NOMO-1 (cell line): ENCODE measurements around the gene TULP4.
"Not testable (repeated sequence)": the region's sequence is repeated elsewhere in the genome, so short reads cannot be mapped to it uniquely, and the experiment has no call there.

Experiments used
- DNase-seq, 2 experiments: peaks; one replicate each; lab custom pipeline; 2025; ENCODE audit not compliant: unreplicated experiment in 2 of 2; lab: John Stamatoyannopoulos, UW

The TULP4 gene

DNA sequence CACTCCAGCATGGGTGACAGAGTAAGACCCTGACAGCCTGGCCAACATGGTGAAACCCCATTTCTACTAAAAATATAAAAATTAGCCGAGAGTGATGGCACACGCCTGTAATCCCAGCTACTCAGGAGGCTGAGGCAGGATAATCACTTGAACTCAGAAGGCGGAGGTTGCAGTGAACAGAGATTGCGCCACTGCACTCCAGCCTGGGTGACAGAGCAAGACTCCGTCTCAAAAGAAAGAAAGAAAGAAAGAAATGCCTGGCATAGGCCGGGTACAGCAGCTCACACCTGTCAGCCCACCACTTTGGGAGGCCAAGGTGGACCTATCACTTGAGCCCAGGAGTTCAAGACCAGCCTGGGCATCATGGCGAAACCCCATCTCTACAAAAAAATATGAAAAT is 208.7 kb downstream of the TULP4 start:
- not testable (repeated sequence) for DNase-seq

- no peak for DNase-seq
Observed at GRCh38 chr6:158521759-158522158, 209.5 kb downstream of the TULP4 start.

DNA sequence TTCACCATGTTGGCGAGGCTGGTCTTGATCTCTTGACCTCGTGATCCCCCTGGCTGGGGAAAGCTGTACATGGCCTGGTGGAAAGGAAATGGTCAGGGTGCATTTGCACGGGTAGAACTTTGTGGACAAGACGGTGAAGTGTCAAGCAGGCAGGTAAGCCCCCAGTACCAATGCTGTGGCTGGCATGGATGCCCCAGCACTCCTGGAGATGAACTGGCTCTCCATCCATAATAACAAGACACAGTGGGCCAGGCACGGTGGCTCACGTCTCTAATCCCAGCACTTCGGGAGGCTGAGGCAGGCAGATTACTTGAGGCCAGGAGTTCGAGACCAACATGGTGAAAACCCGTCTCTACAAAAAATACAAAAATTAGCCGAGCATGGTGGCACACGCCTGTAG is 210.4 kb downstream of the TULP4 start:
- DNase-seq: no peak

GRCh38 chr6:158524311-158524710 is 212.0 kb downstream of the TULP4 start:
- DNase-seq: no peak

DNA sequence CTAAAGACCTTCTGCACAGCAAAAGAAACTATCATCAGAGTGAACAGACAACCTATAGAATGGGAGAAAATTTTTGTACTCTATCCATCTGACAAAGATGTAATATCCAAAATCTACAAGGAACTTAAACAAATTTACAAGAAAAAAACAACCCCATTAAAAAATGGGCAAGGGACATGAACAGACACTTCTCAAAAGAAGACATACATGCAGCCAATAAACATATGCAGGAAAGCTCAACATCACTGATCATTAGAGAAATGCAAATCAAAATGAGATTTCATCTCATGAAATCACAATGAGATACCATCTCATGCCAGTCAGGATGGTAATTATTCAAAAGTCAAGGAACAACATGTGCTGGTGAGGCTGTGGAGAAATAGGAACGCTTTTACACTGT is 215.6 kb downstream of the TULP4 start:
- DNase-seq: not testable (repeated sequence)

DNA sequence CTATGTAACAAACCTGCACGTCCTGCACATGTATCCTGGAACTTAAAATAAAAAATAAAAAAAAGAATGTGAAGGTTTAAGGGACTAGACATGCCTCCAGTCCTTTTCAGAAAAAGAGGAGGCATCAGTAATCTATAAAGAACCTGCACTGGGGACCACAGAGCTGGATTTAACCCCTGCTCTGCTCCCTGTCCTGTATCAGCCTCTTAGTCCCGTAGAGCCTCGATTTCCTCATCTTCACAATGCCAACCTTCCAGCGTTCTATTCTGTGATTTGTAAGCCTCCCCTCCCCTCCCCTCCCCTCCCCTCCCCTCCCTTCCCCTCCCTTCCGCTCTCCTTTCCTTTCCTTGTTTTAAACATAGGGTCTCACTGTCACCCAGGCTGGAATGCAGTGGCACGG is 216.6 kb downstream of the TULP4 start:
- DNase-seq: no peak

DNA sequence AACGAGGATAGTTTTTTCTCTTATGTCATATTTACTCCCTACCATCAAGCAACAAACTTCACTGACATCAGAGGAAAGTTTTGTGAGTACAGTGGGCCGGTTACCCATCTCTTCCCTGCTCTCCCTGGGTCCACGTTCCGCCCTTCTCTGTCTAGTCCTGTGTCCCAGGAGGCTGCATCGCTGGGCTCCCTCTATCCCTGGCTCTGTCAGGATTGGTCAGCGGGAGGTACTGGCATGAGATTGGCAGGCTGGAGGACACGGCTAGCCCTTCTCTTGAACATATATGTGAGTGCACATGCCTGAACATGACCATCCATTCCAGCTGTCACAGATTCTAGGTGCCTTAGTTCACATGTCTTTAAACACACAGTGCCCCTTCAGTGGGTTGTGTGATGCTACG is 217.4 kb downstream of the TULP4 start:
- no peak for DNase-seq

GRCh38 chr6:158531566-158531965 is 219.3 kb downstream of the TULP4 start:
- no peak for DNase-seq

DNA sequence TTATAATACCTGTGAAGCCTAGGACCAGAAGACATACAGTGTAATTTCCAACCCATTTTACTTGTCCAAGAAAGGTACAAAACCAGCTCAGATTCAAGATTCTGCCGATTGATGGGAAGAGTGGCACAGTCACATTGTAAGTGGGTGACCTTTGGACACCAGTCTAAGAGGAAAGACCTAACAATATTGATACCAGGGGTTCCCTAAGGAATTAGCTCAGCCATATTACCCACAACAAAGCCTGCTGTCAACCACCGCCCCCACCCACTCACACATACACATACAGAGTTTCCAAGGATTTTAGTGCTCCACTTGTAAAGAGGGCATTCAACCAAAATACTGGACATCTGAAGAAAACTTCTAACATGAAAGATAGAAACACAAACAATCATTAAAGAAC is 219.7 kb downstream of the TULP4 start:
- no peak for DNase-seq

- peak in 1 of 2 experiments; percentile 40 for DNase-seq
Observed at GRCh38 chr6:158536084-158536890, 224.0 kb downstream of the TULP4 start.

- DNase-seq: no peak
Observed at GRCh38 chr6:158536891-158537798, 224.9 kb downstream of the TULP4 start.

DNA sequence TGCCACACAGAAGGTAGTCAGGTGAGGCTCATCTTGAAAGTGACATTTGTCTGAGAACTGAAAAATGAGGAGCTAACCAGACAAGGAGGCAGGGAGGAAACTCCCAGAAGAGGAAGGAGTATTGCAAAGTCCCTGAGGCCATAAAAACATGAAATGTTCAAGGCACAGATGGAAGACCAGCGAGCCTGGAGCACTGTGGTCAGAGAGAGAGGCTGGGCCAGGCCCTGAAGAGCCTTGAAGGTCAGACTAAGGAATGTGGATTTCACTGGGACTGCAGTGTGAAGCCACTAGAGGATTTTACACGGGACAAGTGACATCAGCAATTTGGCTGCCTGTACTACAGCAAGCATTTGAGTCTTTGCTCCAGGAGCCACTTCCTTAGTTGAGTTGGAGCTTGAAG is 226.5 kb downstream of the TULP4 start:
- no peak for DNase-seq

DNA sequence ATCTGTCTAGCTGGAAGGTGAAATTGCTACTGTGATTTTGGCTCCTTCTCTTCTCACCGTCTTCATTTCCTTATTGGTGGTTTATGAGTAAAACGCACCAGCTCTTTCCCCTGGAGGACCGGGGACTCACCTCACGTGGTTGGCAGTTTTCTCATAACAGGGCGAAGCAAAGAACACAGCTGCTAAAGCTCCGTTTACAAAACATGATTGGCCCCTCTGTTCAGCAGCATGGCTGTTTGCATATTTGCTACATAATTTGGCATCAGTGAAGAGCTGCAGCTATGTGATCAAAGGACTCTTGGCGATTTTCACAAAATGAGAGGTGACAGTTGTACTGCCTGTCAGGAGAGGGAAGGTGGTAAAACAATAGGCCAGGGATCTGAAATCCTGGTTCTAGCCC is 227.1 kb downstream of the TULP4 start:
- DNase-seq: no peak

DNA sequence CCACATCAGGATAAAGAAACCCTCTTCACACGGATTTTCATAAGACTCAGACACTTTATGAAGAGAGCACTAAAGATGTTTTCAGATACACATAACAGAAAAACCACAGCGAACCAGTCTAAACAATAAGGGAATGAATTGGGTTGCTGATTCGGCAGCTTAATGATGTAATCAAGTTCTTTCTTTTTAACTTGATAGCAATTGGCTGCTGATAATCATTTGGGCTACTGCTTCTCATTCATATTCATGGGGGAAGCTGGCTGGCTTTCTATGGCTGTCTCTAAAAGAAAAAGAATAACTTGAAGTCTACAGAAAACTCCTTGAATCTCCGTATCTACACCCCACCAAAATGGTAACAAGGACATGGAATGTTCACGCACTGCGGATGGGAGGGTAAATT is 227.6 kb downstream of the TULP4 start:
- no peak for DNase-seq

DNA sequence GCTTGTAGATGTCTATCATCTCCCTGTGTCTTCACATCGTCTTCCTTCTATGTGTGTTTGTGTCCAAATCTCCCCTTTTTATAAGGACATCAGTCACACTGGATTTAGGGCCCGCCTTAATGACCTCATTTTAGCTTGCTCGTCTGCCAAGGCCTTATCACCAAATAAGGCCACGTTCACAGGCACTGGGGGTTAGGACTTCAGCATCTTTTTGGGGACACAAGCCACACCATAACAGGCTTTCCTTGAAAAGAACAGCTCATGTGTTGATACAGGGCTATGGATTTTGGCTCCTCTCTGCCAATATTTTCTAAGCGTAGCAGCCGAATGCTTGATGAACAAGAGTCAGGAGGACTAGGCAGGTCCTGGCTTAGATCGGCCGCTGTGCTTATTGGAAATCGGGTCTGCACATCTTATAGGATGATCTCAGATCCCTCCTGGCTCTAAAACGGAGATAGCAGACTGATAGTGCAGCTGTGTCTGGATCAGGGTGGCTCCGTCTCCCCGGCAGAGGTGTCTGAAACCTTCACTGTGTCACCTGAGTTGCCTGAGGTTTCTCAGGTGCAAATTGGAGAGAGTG is 231.4 kb downstream of the TULP4 start:
- no peak for DNase-seq

- no peak for DNase-seq
Observed at GRCh38 chr6:158544428-158544827, 232.2 kb downstream of the TULP4 start.

- no peak for DNase-seq
Observed at GRCh38 chr6:158545043-158545966, 233.0 kb downstream of the TULP4 start.

DNA sequence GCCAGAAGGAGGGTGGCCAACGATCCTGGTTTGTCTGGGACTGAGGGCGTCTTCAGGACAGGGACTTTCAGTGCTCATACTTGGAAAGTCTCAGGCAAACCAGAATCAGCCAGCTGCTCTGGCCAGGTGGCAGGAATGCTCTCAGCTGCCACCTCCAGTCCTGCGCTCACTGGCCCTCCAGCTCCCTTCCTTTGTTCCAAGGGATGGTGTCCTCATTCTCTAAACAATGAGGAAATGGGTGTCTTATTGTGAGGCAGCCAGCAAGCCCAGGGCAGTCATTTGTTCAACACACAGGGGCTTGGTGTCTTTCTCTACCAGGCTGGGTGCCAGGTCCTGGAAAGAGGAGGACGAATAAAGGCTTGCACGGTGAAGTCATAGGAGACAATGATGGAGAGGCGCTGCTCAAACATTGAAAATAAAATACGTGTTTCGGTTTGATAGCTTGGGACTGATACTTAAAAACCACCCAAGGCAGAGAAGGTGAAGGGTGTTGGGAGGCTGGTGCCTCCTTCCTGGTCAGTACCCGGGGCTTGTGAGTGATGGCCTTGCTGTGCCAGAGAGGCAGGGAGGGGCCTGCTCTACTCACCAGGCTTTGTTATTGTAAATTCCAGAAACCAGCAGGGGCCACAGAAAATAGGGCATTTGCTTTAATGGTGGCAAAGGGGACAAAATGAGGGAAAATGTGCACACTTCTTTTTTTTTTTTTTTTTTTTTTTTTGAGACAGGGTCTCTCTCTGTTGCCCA is 236.3 kb downstream of the TULP4 start:
- DNase-seq: no peak

- no peak for DNase-seq
Observed at GRCh38 chr6:158552055-158552795, 240.0 kb downstream of the TULP4 start.
